Activated T-helper 2 cell treated with anti-CD3 and anti-CD28 coated beads, Interferon-gamma antibody, Interleukin-2, Interleukin-4, amounts not matched to agents 10 μg/mL and 5 μg/mL and 100 μg/mL, durations not matched to agents 14 hours and 24 hours and 36 hours (primary cell): ENCODE results near the gene HSPA6. TPM values are rescaled to one million over a fixed set of nuclear protein-coding genes. Genes with fewer than 3 reads are reported as not detected.
"Not testable (repeated sequence)": the region's sequence is repeated elsewhere in the genome, so short reads cannot be mapped to it uniquely, and the experiment has no call there.

Experiments used
- DNase-seq: peaks from one replicate; pipeline ENCODE4 v3.0.0; 2021; ENCODE audit warnings: low spot score
- H3K27ac Mint-ChIP-seq: one replicate; pipeline ENCODE4 v1.8.0; 2021; ENCODE audit warnings: mixed read lengths
- H3K27me3 Mint-ChIP-seq: one replicate; pipeline ENCODE4 v1.8.0; 2021; ENCODE audit warnings: low read depth, mixed read lengths
- H3K36me3 Mint-ChIP-seq: one replicate; pipeline ENCODE4 v1.8.0; 2021; ENCODE audit warnings: low read depth, mixed read lengths
- H3K4me1 Mint-ChIP-seq: one replicate; pipeline ENCODE4 v1.8.0; 2021; ENCODE audit warnings: low read depth, mixed read lengths
- H3K4me3 Mint-ChIP-seq: one replicate; pipeline ENCODE4 v1.8.0; 2021; ENCODE audit warnings: low read depth, mild to moderate bottlenecking, moderate library complexity, mixed read lengths
- H3K9me3 Mint-ChIP-seq: one replicate; pipeline ENCODE4 v1.8.0; 2021; ENCODE audit warnings: mixed read lengths
- intact Hi-C: fragments of 100-400 bp; cut with micrococcal nuclease; formaldehyde crosslinking; loops from one replicate; pipeline ENCODE4 v1.15.1; 2023
- total RNA-seq: library from RNA; stranded (reverse); gene quantifications from 2 replicates; pipeline ENCODE4 v1.2.3, GENCODE V29; 2022

HSPA6 gene
- total RNA-seq, 1 donor from 2014 or later, result 4.4 TPM

GRCh38 chr1:161511018-161511755 lies 13.2 kb upstream of the HSPA6 start:
- H3K9me3 Mint-ChIP-seq, result no peaks in the 10 kb centered on the region
- H3K4me3 Mint-ChIP-seq, result no peak overlapping the region
- H3K36me3 Mint-ChIP-seq, result no peaks in the 10 kb centered on the region
- H3K27ac Mint-ChIP-seq, result no peak overlapping the region
- DNase-seq, result no peak
- intact Hi-C loops, result no loop called here
- peaks cover 18% of the 10 kb centered on the region for H3K4me1 Mint-ChIP-seq
- H3K27me3 Mint-ChIP-seq, result no peaks in the 10 kb centered on the region

GRCh38 chr1:161511756-161512060 lies 12.6 kb upstream of the HSPA6 start:
- intact Hi-C loops, result no loop called here

GRCh38 chr1:161512636-161513447 lies 11.5 kb upstream of the HSPA6 start:
- DNase-seq, H3K27me3 Mint-ChIP-seq, H3K36me3 Mint-ChIP-seq, H3K9me3 Mint-ChIP-seq, H3K4me3 Mint-ChIP-seq, intact Hi-C loops, H3K27ac Mint-ChIP-seq: not testable (repeated sequence)
- peaks cover 10% of the 10 kb centered on the region for H3K4me1 Mint-ChIP-seq

More at GRCh38 chr1:161511756-161512060, 12.6 kb upstream of the HSPA6 start:
- no peak for DNase-seq
- Mint-ChIP-seq H3K36me3 (no peaks in the 10 kb centered on the region), H3K4me1 (peaks cover 12% of the 10 kb centered on the region), H3K4me3 (no peak overlapping the region), H3K9me3 (no peaks in the 10 kb centered on the region), H3K27me3 (no peaks in the 10 kb centered on the region), H3K27ac (no peak overlapping the region)

- DNase-seq, H3K27me3 Mint-ChIP-seq, H3K36me3 Mint-ChIP-seq, H3K4me3 Mint-ChIP-seq, intact Hi-C loops, H3K27ac Mint-ChIP-seq, H3K9me3 Mint-ChIP-seq: not testable (repeated sequence)
- H3K4me1 Mint-ChIP-seq, result peaks cover 10% of the 10 kb centered on the region
Measured at GRCh38 chr1:161513448-161513780, 10.9 kb upstream of the HSPA6 start.

- H3K27me3 Mint-ChIP-seq, intact Hi-C loops, H3K9me3 Mint-ChIP-seq: not testable (repeated sequence)
Measured at GRCh38 chr1:161513953-161514352, 10.4 kb upstream of the HSPA6 start.

GRCh38 chr1:161523041-161523816 lies 1.1 kb upstream of the HSPA6 start:
- Mint-ChIP-seq H3K4me3 (peak overlapping the region; percentile 78), H3K27ac (peak overlapping the region; percentile 48), H3K27me3 (peaks cover 36% of the 10 kb centered on the region), H3K4me1 (peaks cover 13% of the 10 kb centered on the region)
- H3K36me3 Mint-ChIP-seq, H3K9me3 Mint-ChIP-seq, DNase-seq, intact Hi-C loops: not testable (repeated sequence)

More at GRCh38 chr1:161513953-161514352, 10.4 kb upstream of the HSPA6 start:
- not testable (repeated sequence) for H3K4me3 Mint-ChIP-seq, DNase-seq, H3K36me3 Mint-ChIP-seq, H3K27ac Mint-ChIP-seq
- peaks cover 10% of the 10 kb centered on the region for H3K4me1 Mint-ChIP-seq

- H3K4me1 Mint-ChIP-seq, result peaks cover 16% of the 10 kb centered on the region
- DNase-seq, H3K9me3 Mint-ChIP-seq, intact Hi-C loops, H3K27ac Mint-ChIP-seq, H3K36me3 Mint-ChIP-seq: not testable (repeated sequence)
- H3K27me3 Mint-ChIP-seq, result peaks cover 41% of the 10 kb centered on the region
- H3K4me3 Mint-ChIP-seq, result peak overlapping the region; percentile 78
Measured at GRCh38 chr1:161524742-161525291, 477 bp downstream of the HSPA6 start.

- peaks cover 21% of the 10 kb centered on the region for H3K4me1 Mint-ChIP-seq
- intact Hi-C loops, H3K36me3 Mint-ChIP-seq, H3K9me3 Mint-ChIP-seq, H3K27ac Mint-ChIP-seq, DNase-seq: not testable (repeated sequence)
- peak overlapping the region; percentile 67 for H3K4me3 Mint-ChIP-seq
- H3K27me3 Mint-ChIP-seq, result peaks cover 42% of the 10 kb centered on the region
Measured at GRCh38 chr1:161525321-161525720, 981 bp downstream of the HSPA6 start.

GRCh38 chr1:161525918-161526317 lies 1.6 kb downstream of the HSPA6 start:
- intact Hi-C loops, H3K4me3 Mint-ChIP-seq, H3K9me3 Mint-ChIP-seq, H3K36me3 Mint-ChIP-seq, DNase-seq, H3K27ac Mint-ChIP-seq: not testable (repeated sequence)
- peaks cover 38% of the 10 kb centered on the region for H3K27me3 Mint-ChIP-seq
- H3K4me1 Mint-ChIP-seq, result peaks cover 21% of the 10 kb centered on the region

GRCh38 chr1:161528550-161528949 lies 4.2 kb downstream of the HSPA6 start:
- H3K36me3 Mint-ChIP-seq, H3K4me3 Mint-ChIP-seq, H3K27ac Mint-ChIP-seq, DNase-seq, intact Hi-C loops, H3K9me3 Mint-ChIP-seq: not testable (repeated sequence)
- peaks cover 26% of the 10 kb centered on the region for H3K4me1 Mint-ChIP-seq
- peaks cover 19% of the 10 kb centered on the region for H3K27me3 Mint-ChIP-seq

- not testable (repeated sequence) for DNase-seq, H3K36me3 Mint-ChIP-seq
Measured at GRCh38 chr1:161529463-161530104, 5.2 kb downstream of the HSPA6 start.

GRCh38 chr1:161530158-161530557 lies 5.8 kb downstream of the HSPA6 start:
- not testable (repeated sequence) for H3K36me3 Mint-ChIP-seq, H3K9me3 Mint-ChIP-seq
- intact Hi-C loops, result loop anchor here (2.0 to 5.0 kb wide), 2 partner anchors 43 to 82 kb away; no protein-coding TSS in a partner anchor
- H3K27ac Mint-ChIP-seq, result peak overlapping the region; percentile 95
- H3K4me1 Mint-ChIP-seq, result peaks cover 19% of the 10 kb centered on the region
- DNase-seq, result peak; percentile 58
- peaks cover 16% of the 10 kb centered on the region for H3K27me3 Mint-ChIP-seq
- H3K4me3 Mint-ChIP-seq, result peak overlapping the region; percentile 91

More at GRCh38 chr1:161529463-161530104, 5.2 kb downstream of the HSPA6 start:
- peak overlapping the region; percentile 95 for H3K27ac Mint-ChIP-seq
- not testable (repeated sequence) for H3K9me3 Mint-ChIP-seq
- H3K4me1 Mint-ChIP-seq, result peaks cover 21% of the 10 kb centered on the region
- peaks cover 16% of the 10 kb centered on the region for H3K27me3 Mint-ChIP-seq
- intact Hi-C loops, result loop anchor here (2.0 to 5.0 kb wide), 2 partner anchors 43 to 83 kb away; no protein-coding TSS in a partner anchor
- peak overlapping the region; percentile 91 for H3K4me3 Mint-ChIP-seq
